A673 (cell line): ENCODE results near the gene HUS1B. TPM values are rescaled to one million over a fixed set of nuclear protein-coding genes. Genes with fewer than 3 reads are reported as not detected.
A peak's percentile ranks its signal among the peaks of the same experiment; 100 is the strongest.

Experiments used
- BruUV-seq: library from RNA; stranded (reverse); fragments of 400-500 nt; replicated peaks from 2 replicates; lab custom pipeline; 2021; lab: Mats Ljungman, UMichigan
- CTCF ChIA-PET: fragments of 300-600 bp; sonication (Branson Sonifier 250); formaldehyde crosslinking; loops from one replicate; lab custom pipeline; 2022; ENCODE audit warnings: antibody characterized with exemption; lab: Charles Lee
- POLR2A ChIA-PET: fragments of 300-600 bp; sonication (Branson Sonifier 250); formaldehyde crosslinking; loops from one replicate; lab custom pipeline; 2022; ENCODE audit warnings: antibody characterized with exemption; ENCODE audit not compliant: low non-redundant PET; lab: Charles Lee
- DNase-seq: peaks from one replicate; pipeline ENCODE4 v3.0.0-alpha.2; 2015; ENCODE audit warnings: low spot score
- H3K27ac ChIP-seq: fragments of 200-600 bp; sonication (generic); 2 replicates; pipeline ENCODE4 v1.5.1; 2016; ENCODE audit warnings: mixed run types, low read depth, mild to moderate bottlenecking, mixed read lengths, antibody characterized with exemption, low read length; ENCODE audit not compliant: poor library complexity, severe bottlenecking
- H3K27me3 ChIP-seq: fragments of 200-600 bp; sonication (generic); replicated peaks from 2 replicates; pipeline ENCODE4 v1.6.1; 2017; ENCODE audit warnings: mixed run types, low read depth, mild to moderate bottlenecking, mixed read lengths, antibody characterized with exemption, low read length; ENCODE audit not compliant: insufficient read depth, poor library complexity
- H3K36me3 ChIP-seq: fragments of 200-600 bp; sonication (generic); 2 replicates; pipeline ENCODE4 v1.6.1; 2016; ENCODE audit warnings: mixed run types, mild to moderate bottlenecking, mixed read lengths, antibody characterized with exemption, low read length; ENCODE audit not compliant: insufficient read depth, poor library complexity, severe bottlenecking
- H3K4me1 ChIP-seq: fragments of 200-600 bp; sonication (generic); 2 replicates; pipeline ENCODE4 v1.6.1; 2017; ENCODE audit warnings: mixed run types, mild to moderate bottlenecking, mixed read lengths, antibody characterized with exemption, low read length; ENCODE audit not compliant: insufficient read depth, poor library complexity, severe bottlenecking
- H3K4me3 ChIP-seq: fragments of 200-600 bp; sonication (generic); 2 replicates; pipeline ENCODE4 v1.5.1; 2016; ENCODE audit warnings: low read depth, mixed run types, mild to moderate bottlenecking, mixed read lengths, low read length; ENCODE audit not compliant: poor library complexity, severe bottlenecking
- H3K9me3 ChIP-seq: fragments of 200-600 bp; sonication (generic); 2 replicates; pipeline ENCODE4 v1.6.1; 2016; ENCODE audit warnings: mixed run types, low read depth, mild to moderate bottlenecking, mixed read lengths, antibody characterized with exemption, low read length; ENCODE audit not compliant: poor library complexity, severe bottlenecking
- CTCF ChIP-seq: fragments of 300-800, 200-600 bp; sonication (generic); conservative IDR thresholded peaks from 2 replicates; pipeline ENCODE4 v1.5.1; 2017; ENCODE audit warnings: low read depth, mild to moderate bottlenecking, antibody characterized with exemption, low read length, moderate library complexity, mixed read lengths
- EZH2 ChIP-seq: fragments of 200-600 bp; sonication (generic); IDR thresholded peaks from 2 replicates; pipeline ENCODE4 v1.6.1; 2017; ENCODE audit warnings: borderline replicate concordance, low read depth, mild to moderate bottlenecking, mixed read lengths, antibody characterized with exemption, low read length; ENCODE audit not compliant: poor library complexity, severe bottlenecking
- intact Hi-C: fragments of 100-400 bp; cut with micrococcal nuclease; formaldehyde crosslinking; loops from one replicate; pipeline ENCODE4 v1.10.0; 2022; ENCODE audit not compliant: unreplicated experiment
- total RNA-seq: library from RNA; stranded (reverse); gene quantifications from 2 replicates; pipeline ENCODE4 v1.2.3, GENCODE V29; 2021

HUS1B gene
- total RNA-seq, 1 experiment from 2014 or later = 0.88 TPM

DNA sequence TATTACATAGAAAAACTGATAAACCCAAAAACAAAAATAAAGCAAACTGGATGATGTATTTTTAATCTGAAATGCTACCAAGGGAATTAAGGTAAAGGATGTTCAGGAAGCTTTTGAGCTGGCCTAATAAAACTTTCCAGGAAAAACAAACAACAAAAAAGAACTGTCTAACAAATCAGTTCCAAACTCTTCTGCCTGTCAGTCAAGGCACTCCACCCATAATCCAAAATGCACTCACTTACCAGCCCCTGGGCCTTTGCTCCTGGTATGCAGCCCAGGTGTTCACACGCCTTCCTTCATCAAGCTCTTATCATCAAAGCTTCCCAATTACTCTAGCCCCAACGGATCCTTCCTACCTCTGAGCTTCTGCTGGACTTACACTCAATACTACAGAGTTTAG, 32.3 kb upstream of the HUS1B start:
- no peak overlapping the region for H3K27ac ChIP-seq
- no peaks in the 10 kb centered on the region for H3K36me3 ChIP-seq
- intact Hi-C loops = no loop called here
- CTCF ChIA-PET = no interaction called here
- no TSS peak for BruUV-seq
- H3K4me1 ChIP-seq = peaks cover 22% of the 10 kb centered on the region
- H3K27me3 ChIP-seq = no peaks in the 10 kb centered on the region
- no peak for DNase-seq
- H3K9me3 ChIP-seq = no peaks in the 10 kb centered on the region
- TF ChIP-seq CTCF (no peak), EZH2 (no peak)
- POLR2A ChIA-PET = no interaction called here
- no peak overlapping the region for H3K4me3 ChIP-seq

GRCh38 chr6:686497-686896, 29.6 kb upstream of the HUS1B start:
- intact Hi-C loops = no loop called here
- CTCF ChIA-PET = no interaction called here
- BruUV-seq = no TSS peak

DNA sequence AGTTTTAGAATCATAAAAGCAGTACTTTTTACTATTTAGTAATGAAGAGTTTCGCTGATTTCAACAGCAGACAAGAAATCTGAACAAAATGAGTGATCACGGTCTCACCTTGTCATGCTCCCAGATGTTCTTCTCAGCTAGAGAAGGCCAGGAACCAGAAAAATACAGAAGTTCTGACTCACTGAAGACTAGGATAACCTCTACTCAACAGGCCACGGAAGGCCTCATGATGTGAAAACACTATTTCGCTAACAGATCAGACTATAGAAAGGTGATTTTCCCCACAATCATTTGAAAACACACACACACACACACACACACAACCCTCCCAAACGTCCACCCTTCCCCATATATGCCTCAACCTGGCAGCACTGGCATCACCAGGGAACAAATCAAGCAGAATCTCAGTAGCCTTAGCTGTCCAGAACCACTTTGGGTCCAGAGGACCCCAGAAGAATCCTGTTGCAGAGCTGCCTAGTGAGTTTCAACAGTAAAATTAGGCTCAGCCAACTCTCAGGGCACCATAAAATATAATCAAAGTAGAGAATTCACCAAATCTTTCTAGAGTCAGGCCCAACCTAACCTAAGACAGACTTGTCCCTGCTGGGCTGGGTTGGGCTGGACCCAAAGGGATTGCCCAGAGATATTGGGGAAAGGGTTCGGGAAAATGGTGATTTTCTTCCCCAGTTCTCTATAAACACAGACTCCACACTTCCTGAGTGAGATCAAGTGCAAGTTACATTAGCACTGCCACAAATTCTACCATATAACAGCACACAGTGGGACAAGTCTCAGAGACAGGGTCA, 28.1 kb upstream of the HUS1B start:
- H3K4me1 ChIP-seq = peaks cover 42% of the 10 kb centered on the region
- H3K36me3 ChIP-seq = no peaks in the 10 kb centered on the region
- no peak for DNase-seq
- POLR2A ChIA-PET = no interaction called here
- H3K27ac ChIP-seq = no peak overlapping the region
- TF ChIP-seq CTCF (no peak), EZH2 (no peak)
- no TSS peak for BruUV-seq
- CTCF ChIA-PET = no interaction called here
- no peak overlapping the region for H3K4me3 ChIP-seq
- no peaks in the 10 kb centered on the region for H3K27me3 ChIP-seq
- H3K9me3 ChIP-seq = no peaks in the 10 kb centered on the region
- intact Hi-C loops = no loop called here

More at GRCh38 chr6:686497-686896, 29.6 kb upstream of the HUS1B start:
- Histone ChIP-seq H3K9me3 (no peaks in the 10 kb centered on the region), H3K36me3 (no peaks in the 10 kb centered on the region), H3K4me3 (no peak overlapping the region), H3K4me1 (peaks cover 36% of the 10 kb centered on the region), H3K27me3 (no peaks in the 10 kb centered on the region), H3K27ac (no peak overlapping the region)
- TF ChIP-seq CTCF (peak; percentile 57), EZH2 (no peak)
- POLR2A ChIA-PET = no interaction called here
- peak; percentile 54 for DNase-seq
